Adipocyte (in vitro differentiated cells): ENCODE data around the gene MED23.

Source experiments
- DNase-seq: peaks from one replicate; pipeline ENCODE4 v3.0.0-alpha.2; 2015; ENCODE audit warnings: low read depth
- H3K27me3 ChIP-seq: replicated peaks from 2 replicates; pipeline ENCODE4 v1.7.0; 2013; ENCODE audit warnings: mild to moderate bottlenecking, low read length, moderate library complexity; ENCODE audit not compliant: control insufficient read depth, insufficient read depth
- H3K36me3 ChIP-seq: 2 replicates; pipeline ENCODE4 v1.7.0; 2013; ENCODE audit warnings: low read length, mild to moderate bottlenecking, moderate library complexity; ENCODE audit not compliant: control insufficient read depth, insufficient read depth, severe bottlenecking
- H3K4me1 ChIP-seq: 2 replicates; pipeline ENCODE4 v1.7.0; 2013; ENCODE audit warnings: mild to moderate bottlenecking, low read length, moderate library complexity; ENCODE audit not compliant: control insufficient read depth, insufficient read depth
- H3K4me3 ChIP-seq: 2 replicates; pipeline ENCODE4 v1.7.0; 2013; ENCODE audit warnings: mild to moderate bottlenecking, low read length, moderate library complexity
- H3K9ac ChIP-seq: 2 replicates; pipeline ENCODE4 v1.7.0; 2013; ENCODE audit warnings: mild to moderate bottlenecking, low read length, moderate library complexity
- H3K9me3 ChIP-seq: 2 replicates; pipeline ENCODE4 v1.7.0; 2013; ENCODE audit warnings: mild to moderate bottlenecking, low read length, moderate library complexity; ENCODE audit not compliant: control insufficient read depth

MED23 gene

DNA sequence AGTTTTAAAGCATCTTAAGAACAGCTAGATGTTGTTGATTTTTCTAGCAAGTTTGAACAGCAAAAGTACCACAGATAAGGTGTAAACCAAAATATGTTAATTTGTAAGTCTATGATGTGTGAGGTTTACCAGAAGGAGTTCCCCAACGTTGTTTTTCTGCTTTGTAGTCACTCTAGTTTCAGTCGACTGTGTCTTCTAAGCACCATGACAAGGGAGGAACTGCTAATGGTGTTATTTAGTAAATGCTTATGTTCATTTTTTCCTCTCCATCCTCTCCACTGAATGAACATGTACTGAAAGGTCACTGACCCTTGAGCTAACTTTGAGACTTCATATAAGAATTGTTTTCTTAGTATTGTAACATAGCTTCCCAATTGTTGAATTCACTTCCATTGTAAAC lies 12.1 kb upstream of the MED23 start:
- no peak overlapping the region for H3K9ac ChIP-seq
- H3K9me3 ChIP-seq: no peaks in the 10 kb centered on the region
- no peaks in the 10 kb centered on the region for H3K27me3 ChIP-seq
- no peak for DNase-seq
- H3K4me1 ChIP-seq: peaks cover 16% of the 10 kb centered on the region
- H3K36me3 ChIP-seq: no peaks in the 10 kb centered on the region
- no peak overlapping the region for H3K4me3 ChIP-seq

DNA sequence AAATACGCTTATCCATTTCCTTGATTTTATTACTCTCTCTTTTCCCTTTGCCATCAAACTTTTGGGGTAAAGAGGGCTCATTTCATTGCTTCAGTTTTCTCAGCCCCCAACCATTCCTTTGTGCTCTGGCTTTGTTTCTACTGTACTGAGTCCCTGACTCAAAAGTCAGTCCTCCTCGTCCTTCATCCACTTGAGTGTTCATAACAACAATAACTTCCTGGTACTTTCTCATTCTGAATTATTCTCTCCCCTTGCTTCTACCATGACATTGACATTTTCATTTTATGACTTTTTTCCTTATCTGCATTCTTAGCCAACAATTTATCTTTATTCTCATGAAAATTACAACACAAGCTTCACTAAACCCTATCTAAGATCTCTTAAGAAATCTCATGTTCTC lies 10.0 kb upstream of the MED23 start:
- no peak overlapping the region for H3K9ac ChIP-seq
- no peaks in the 10 kb centered on the region for H3K27me3 ChIP-seq
- H3K9me3 ChIP-seq: no peaks in the 10 kb centered on the region
- H3K4me1 ChIP-seq: peaks cover 16% of the 10 kb centered on the region
- H3K36me3 ChIP-seq: no peaks in the 10 kb centered on the region
- no peak for DNase-seq
- H3K4me3 ChIP-seq: no peak overlapping the region

DNA sequence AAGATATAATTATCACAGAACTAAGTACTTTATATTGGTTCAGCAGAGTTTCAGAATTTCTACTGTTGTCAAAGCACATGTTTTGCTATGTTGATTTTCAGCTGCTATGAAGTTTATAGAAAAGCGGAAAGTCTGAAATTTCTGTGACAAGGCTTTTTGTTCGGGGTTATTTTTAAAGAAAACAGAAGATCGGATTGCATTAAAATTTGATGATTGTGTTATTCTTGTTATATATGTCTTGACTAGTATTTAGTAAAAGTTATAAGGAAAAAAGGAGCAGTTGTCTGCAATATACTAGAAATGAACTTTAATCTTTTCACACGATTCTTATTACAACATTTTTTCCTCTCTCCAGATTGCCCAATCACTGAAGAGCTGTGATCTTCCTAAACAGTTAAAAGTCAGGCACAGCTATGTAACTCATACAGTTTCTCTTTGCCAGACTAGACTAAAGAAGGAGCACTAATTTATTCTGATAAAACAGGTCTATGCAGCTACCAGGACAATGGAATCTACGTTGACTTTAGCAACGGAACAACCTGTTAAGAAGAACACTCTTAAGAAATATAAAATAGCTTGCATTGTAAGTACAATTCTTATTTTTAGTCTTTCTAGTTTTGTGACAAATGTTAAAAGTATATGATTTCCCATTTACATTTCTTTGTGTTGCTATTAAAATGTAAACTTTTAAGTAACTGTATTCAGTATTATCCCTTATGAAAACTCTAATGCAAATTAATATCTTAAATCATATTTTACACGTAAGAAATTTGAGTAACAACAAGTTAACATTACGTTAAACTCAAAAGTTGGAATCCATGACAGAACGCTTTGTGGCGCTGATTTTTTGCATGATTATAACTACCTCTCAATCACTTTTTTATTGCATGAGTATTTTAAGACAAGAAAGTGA lies 9.1 kb upstream of the MED23 start, which contains the start of gene ENPP3:
ENPP3 (plus strand) TSS at position 423 of the 913 bp plus-strand sequence; CDS start at position 506, 83 bp downstream.
- H3K4me3 ChIP-seq: no peak within 1 kb of the TSS
- no peaks in the 10 kb centered on the region for H3K36me3 ChIP-seq
- H3K27me3 ChIP-seq: no peaks in the 10 kb centered on the region
- peak; percentile 38 for DNase-seq
- H3K9ac ChIP-seq: peak within 1 kb of the TSS; percentile 25
- H3K9me3 ChIP-seq: no peaks in the 10 kb centered on the region
- H3K4me1 ChIP-seq: peaks cover 11% of the 10 kb centered on the region

DNA sequence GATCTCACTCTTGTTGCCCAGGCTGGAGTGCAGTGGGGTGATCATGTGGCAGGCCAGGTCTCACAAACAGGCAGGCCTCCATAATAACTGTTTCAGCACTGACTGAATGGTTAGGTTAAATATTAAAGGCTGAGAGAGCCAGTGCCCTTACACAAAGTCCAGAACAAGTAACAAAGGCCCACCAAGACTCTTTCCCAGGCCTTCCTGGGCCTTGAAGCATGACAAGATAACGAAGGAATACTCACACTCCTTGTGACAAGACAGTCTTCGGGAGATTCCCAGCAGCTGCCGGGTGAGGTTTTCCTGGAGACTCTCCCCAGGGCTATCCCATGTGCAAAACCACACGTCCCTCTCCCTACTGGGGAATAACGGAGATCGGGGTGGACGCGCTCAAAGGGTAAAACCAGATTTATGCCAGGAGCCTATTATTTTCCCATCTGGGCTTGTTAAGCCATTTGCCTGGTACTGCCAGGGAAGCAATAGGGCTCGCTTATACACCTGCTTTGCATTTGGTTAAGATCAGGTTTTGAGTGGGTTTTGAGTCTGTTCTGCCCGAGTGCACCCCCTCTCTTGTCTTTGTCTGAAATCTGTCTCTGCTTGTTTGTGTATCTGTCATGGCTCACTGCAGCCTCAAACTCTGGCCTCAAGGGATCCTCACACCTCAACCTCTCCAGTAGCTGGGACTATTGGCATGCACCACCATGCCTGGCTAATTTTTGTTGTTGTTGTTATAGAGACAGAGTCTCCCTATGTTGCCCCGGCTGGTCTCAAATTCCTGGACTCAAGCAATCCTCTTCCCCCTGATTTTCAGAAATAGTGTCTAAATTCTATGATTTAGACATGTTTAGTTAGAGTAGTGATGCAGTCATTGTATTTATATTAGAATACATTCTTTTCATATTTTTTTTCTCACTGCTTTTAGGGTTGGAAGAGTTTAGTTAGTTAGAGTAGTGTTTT lies 7.6 kb upstream of the MED23 start:
- Histone ChIP-seq H3K9me3 (no peaks in the 10 kb centered on the region), H3K36me3 (no peaks in the 10 kb centered on the region), H3K4me3 (no peak overlapping the region), H3K27me3 (no peaks in the 10 kb centered on the region), H3K9ac (no peak overlapping the region), H3K4me1 (peaks cover 11% of the 10 kb centered on the region)
- DNase-seq: no peak

DNA sequence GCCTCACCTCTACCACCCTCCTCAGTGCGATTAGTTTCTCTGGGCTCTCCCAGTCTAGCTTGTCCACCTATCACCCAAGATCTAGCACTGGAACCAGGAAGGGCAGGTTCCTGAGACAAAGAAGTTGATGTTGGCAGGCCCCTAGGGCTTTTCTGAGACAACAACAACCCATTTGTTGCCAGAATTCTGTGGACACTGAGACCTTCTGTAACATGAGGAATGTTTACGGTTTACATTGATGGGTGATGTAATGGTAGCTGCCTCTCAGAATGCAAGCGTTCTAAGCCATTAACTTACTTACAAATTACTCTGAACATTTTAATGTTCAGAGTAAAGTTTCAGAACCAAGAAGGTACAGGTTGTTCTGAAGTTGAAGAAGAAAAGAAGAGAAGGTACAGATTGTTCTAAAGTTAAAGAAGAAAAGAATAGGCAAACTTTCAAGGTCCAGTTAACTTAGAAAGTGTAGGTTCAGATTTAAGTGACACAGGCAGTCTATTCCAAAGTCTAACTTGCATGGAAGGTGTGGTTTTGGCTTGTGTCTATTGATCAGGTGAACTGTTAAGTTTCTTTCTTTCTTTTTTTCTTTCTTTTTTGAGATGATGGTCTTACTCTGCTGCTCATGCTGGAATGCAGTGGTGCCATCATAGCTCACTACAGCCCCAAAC lies 3.7 kb upstream of the MED23 start:
- Histone ChIP-seq H3K4me3 (no peak overlapping the region), H3K4me1 (peaks cover 28% of the 10 kb centered on the region), H3K36me3 (no peaks in the 10 kb centered on the region), H3K27me3 (no peaks in the 10 kb centered on the region), H3K9ac (no peak overlapping the region), H3K9me3 (no peaks in the 10 kb centered on the region)
- DNase-seq: no peak

DNA sequence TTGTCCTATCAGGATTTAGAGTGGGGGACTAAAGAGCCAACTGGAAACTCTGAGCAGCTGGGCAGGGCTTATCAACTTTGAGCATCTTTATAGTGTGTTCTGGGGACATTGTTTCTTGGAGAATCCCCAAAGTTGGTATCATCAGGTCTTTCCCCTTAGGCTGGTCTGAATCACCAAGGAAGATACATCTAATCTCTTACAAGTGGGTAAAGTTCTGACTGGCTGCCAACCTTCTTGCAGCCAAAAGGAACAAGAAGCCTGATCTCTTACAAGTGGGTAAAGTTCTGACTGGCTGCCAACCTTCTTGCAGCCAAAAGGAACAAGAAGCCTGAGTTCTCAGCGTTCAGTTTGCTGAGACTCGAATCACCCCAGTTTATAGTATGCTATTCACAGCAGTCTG lies 1.6 kb upstream of the MED23 start:
- DNase-seq: peak; percentile 26
- Histone ChIP-seq H3K36me3 (peaks cover 9% of the 10 kb centered on the region), H3K9ac (no peak overlapping the region), H3K4me3 (no peak overlapping the region), H3K27me3 (no peaks in the 10 kb centered on the region), H3K4me1 (peaks cover 27% of the 10 kb centered on the region), H3K9me3 (no peaks in the 10 kb centered on the region)

DNA sequence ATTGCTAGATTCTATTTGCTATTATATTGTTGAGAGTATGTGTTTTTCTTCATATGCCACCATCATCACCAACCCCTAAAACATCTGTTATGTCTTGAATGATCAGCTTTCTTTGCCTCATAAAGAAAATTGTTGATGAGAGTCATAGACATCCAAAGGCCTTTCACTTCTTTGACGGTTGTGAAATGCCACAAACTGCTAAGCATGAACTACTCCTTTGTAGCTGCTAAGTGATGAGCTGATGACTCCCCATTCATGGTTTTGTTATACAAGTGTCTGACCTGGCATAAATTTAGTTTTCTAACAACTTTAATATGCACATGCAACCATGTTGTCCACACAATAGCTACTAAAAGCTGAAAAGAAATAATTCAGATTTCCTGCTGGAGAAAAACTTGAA lies 684 bp upstream of the MED23 start:
- Histone ChIP-seq H3K9me3 (no peaks in the 10 kb centered on the region), H3K4me3 (peak overlapping the region; percentile 95), H3K27me3 (no peaks in the 10 kb centered on the region), H3K36me3 (peaks cover 18% of the 10 kb centered on the region), H3K9ac (peak overlapping the region; percentile 92), H3K4me1 (peaks cover 27% of the 10 kb centered on the region)
- peak; percentile 7 for DNase-seq

DNA sequence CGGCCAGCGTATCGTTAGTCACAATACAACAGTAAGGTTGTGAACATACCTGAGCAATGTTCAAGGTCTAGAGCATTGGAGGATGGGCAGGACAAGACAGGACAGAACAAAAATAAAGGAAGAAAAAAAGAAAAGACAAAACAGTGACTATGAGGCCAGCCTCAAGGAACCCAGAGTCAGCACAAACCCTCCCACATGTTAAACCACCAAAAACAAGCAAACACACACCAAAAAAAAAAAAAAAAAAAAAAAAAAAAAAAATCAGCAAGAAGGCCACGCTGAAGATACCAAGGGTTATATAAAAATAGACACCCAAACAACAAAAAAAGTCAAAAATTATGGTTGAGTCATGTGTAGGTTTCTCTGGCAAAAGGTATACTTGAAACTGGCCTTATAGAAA lies 12.8 kb downstream of the MED23 start:
- H3K4me3 ChIP-seq: no peak overlapping the region
- H3K9me3 ChIP-seq: no peaks in the 10 kb centered on the region
- H3K9ac ChIP-seq: no peak overlapping the region
- no peak for DNase-seq
- H3K36me3 ChIP-seq: peaks cover 92% of the 10 kb centered on the region
- H3K27me3 ChIP-seq: no peaks in the 10 kb centered on the region
- H3K4me1 ChIP-seq: no peaks in the 10 kb centered on the region

DNA sequence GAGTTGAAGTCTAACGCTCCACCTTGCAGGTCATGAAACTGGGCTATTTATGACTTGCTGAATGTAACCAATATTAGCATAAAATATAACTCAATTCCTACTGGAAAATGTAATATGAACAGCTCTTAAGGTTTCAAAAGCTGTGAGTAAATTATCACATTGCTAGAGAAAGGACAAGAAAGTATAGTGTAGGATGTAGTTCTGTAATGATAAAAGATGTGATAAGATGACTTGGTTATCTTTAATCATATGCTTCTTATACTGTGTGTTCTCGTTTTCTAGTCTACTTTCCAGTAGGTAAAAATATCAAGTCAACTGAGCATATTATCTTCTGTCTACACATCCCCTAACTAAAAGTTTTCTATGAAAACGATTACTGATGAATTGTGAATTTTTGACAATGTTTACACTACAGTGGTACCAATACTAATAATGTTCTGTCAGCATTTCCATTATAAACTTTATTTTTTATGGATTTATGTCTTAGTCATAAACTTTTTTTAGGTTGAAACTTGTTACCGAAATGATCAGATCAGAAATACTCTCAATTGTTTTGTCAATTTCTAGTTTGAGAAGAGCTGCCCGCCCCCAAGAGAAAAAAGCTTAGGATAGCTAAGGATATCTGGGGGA lies 14.6 kb downstream of the MED23 start:
- no peak overlapping the region for H3K4me3 ChIP-seq
- no peaks in the 10 kb centered on the region for H3K4me1 ChIP-seq
- H3K9ac ChIP-seq: no peak overlapping the region
- no peak for DNase-seq
- no peaks in the 10 kb centered on the region for H3K9me3 ChIP-seq
- no peaks in the 10 kb centered on the region for H3K27me3 ChIP-seq
- peaks cover 91% of the 10 kb centered on the region for H3K36me3 ChIP-seq

DNA sequence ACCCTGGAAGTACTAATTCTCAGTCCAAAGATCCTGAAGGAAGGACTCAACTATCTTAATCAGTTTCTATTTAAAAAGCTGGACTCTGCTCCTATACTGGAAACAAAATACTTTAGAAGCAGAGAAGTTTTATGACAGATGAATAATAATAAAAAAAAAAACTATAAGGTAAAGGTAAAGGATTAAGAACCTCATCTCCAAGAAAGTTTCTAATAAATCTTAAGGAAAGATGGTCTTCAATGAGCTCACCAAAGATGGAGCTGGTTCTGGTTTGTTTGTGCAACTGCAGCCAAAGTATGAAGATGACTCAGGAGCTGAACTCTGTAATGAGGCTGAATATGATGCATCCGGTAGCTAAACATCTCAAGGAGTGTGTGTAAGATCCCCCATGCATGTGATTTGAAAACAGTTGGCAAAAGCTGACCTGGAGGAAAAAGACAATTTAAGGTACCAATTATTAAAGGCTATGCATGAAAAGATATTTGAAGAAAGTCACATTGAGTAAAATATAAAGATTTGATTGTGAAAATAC lies 25.2 kb downstream of the MED23 start:
- H3K4me1 ChIP-seq: no peaks in the 10 kb centered on the region
- H3K27me3 ChIP-seq: no peaks in the 10 kb centered on the region
- H3K9ac ChIP-seq: no peak overlapping the region
- peaks cover 97% of the 10 kb centered on the region for H3K36me3 ChIP-seq
- H3K4me3 ChIP-seq: no peak overlapping the region
- DNase-seq: peak; percentile 82
- H3K9me3 ChIP-seq: no peaks in the 10 kb centered on the region
